PC-3 (cell line): ENCODE measurements around the gene TRMT61A. TPM values are rescaled to one million over a fixed set of nuclear protein-coding genes. Genes with fewer than 3 reads are reported as not detected.
"Not testable (repeated sequence)": the region's sequence is repeated elsewhere in the genome, so short reads cannot be mapped to it uniquely, and the experiment has no call there.

Experiments used
- ATAC-seq: fragments of 200-7000 bp; cut with Tn5 transposase; 2 replicates; pipeline ENCODE4 v1.9.1; 2020; ENCODE audit warnings: mild to moderate bottlenecking, moderate library complexity
- BruUV-seq: library from RNA; stranded (reverse); fragments of 400-500 nt; replicated peaks from 2 replicates; lab custom pipeline; 2021; lab: Mats Ljungman, UMichigan
- CTCF ChIA-PET: fragments of 300-600 bp; sonication (Branson Sonifier 250); formaldehyde crosslinking; loops from one replicate; lab custom pipeline; 2022; ENCODE audit warnings: antibody characterized with exemption; lab: Charles Lee
- POLR2A ChIA-PET: fragments of 300-600 bp; sonication (Branson Sonifier 250); formaldehyde crosslinking; loops from one replicate; lab custom pipeline; 2022; ENCODE audit warnings: antibody characterized with exemption; ENCODE audit not compliant: unreplicated experiment; lab: Charles Lee
- DNase-seq: peaks from one replicate; pipeline ENCODE4 v3.0.0-alpha.2; 2015
- H2AFZ ChIP-seq: fragments of 300-600 bp; sonication (generic); 2 replicates; pipeline ENCODE4 v1.6.0; 2016; ENCODE audit warnings: antibody characterized with exemption, low read length
- H3F3A ChIP-seq: fragments of 300-600 bp; sonication (generic); one replicate; pipeline ENCODE4 v1.6.0; 2017; ENCODE audit warnings: antibody characterized with exemption, low read length, control low read depth, mild to moderate bottlenecking; ENCODE audit not compliant: unreplicated experiment
- H3K27ac ChIP-seq: fragments of 300-600 bp; sonication (generic); 2 replicates; pipeline ENCODE4 v1.5.1; 2016; ENCODE audit warnings: mild to moderate bottlenecking, low read length
- H3K27me3 ChIP-seq: fragments of 300-600 bp; sonication (generic); 2 replicates; pipeline ENCODE4 v1.6.1; 2016; ENCODE audit warnings: low read length, mixed read lengths
- H3K36me3 ChIP-seq: fragments of 300-600 bp; sonication (generic); 2 replicates; pipeline ENCODE4 v1.6.1; 2016; ENCODE audit warnings: low read depth, mixed run types, low read length, mixed read lengths
- H3K4me1 ChIP-seq: fragments of 300-600 bp; sonication (generic); 2 replicates; pipeline ENCODE4 v1.5.1; 2016; ENCODE audit warnings: low read length; ENCODE audit not compliant: insufficient read depth
- H3K4me2 ChIP-seq: fragments of 300-600 bp; sonication (generic); 2 replicates; pipeline ENCODE4 v1.6.0; 2016; ENCODE audit warnings: low read length
- H3K4me3 ChIP-seq: fragments of 300-600 bp; sonication (generic); 2 replicates; pipeline ENCODE4 v1.5.1; 2016; ENCODE audit warnings: mild to moderate bottlenecking, low read length, mixed read lengths
- H3K79me2 ChIP-seq: fragments of 300-600 bp; sonication (generic); 2 replicates; pipeline ENCODE4 v1.6.1; 2017; ENCODE audit warnings: low read length, mixed read lengths
- H3K9ac ChIP-seq: fragments of 300-600 bp; sonication (generic); 2 replicates; pipeline ENCODE4 v1.6.0; 2016; ENCODE audit warnings: mild to moderate bottlenecking, low read length
- H3K9me2 ChIP-seq: fragments of 300-600 bp; sonication (generic); replicated peaks from 2 replicates; pipeline ENCODE4 v1.6.1; 2016; ENCODE audit warnings: mixed run types, low read length, mixed read lengths
- H3K9me3 ChIP-seq: fragments of 300-600 bp; sonication (generic); 2 replicates; pipeline ENCODE4 v1.6.1; 2016; ENCODE audit warnings: low read length, mixed read lengths
- H4K20me1 ChIP-seq: fragments of 300-600 bp; sonication (generic); 2 replicates; pipeline ENCODE4 v1.6.1; 2016; ENCODE audit warnings: low read length, mixed read lengths
- EZH2 ChIP-seq: fragments of 300-600 bp; sonication (generic); IDR thresholded peaks from one replicate; pipeline ENCODE4 v1.6.1; 2017; ENCODE audit warnings: antibody characterized with exemption, mild to moderate bottlenecking, low read length; ENCODE audit not compliant: unreplicated experiment
- EZH2phosphoT487 ChIP-seq: fragments of 300-600 bp; sonication (generic); IDR thresholded peaks from 2 replicates; pipeline ENCODE4 v1.6.1; 2018; ENCODE audit warnings: mild to moderate bottlenecking, antibody characterized with exemption, low read length, borderline replicate concordance
- intact Hi-C: fragments of 100-400 bp; cut with micrococcal nuclease; formaldehyde crosslinking; loops from 2 replicates; pipeline ENCODE4 v1.9.0; 2023
- total RNA-seq: library from RNA; depleted of rRNA; stranded (reverse); fragments of >200 nt; gene quantifications from 2 replicates; pipeline ENCODE4 v1.2.3, GENCODE V29; 2014
- TF ChIP-seq, protein P1 (sequence below): fragments of 300-600 bp; sonication (generic); conservative IDR thresholded peaks from 2 replicates; pipeline ENCODE4 v1.5.1; 2017; ENCODE audit warnings: antibody characterized with exemption, low read depth, mild to moderate bottlenecking, low read length

Gene TRMT61A
- total RNA-seq, 1 experiment from 2014 or later = 51.2 TPM

GRCh38 chr14:103523575-103523954 lies 5.4 kb upstream of the TRMT61A start:
- ChIA-PET POLR2A (no interaction called here), CTCF (no interaction called here)
- intact Hi-C loops = no loop called here
- Histone ChIP-seq H3K79me2 (peaks cover 9% of the 10 kb centered on the region), H4K20me1 (peaks cover 7% of the 10 kb centered on the region; the same call in 1 of the 2 replicates), H3K27me3 (no peaks in the 10 kb centered on the region), H3K9me2 (no peaks in the 10 kb centered on the region), H3K27ac (no peak overlapping the region), H3F3A (no peaks in the 10 kb centered on the region), H2AFZ (no peak overlapping the region), H3K36me3 (no peaks in the 10 kb centered on the region), H3K9ac (no peak overlapping the region), H3K4me3 (no peak overlapping the region), H3K4me2 (no peak overlapping the region), H3K9me3 (no peaks in the 10 kb centered on the region), H3K4me1 (peaks cover 16% of the 10 kb centered on the region)
- DNase-seq = no peak
- no peak for ATAC-seq
- TF ChIP-seq, protein P1, sequence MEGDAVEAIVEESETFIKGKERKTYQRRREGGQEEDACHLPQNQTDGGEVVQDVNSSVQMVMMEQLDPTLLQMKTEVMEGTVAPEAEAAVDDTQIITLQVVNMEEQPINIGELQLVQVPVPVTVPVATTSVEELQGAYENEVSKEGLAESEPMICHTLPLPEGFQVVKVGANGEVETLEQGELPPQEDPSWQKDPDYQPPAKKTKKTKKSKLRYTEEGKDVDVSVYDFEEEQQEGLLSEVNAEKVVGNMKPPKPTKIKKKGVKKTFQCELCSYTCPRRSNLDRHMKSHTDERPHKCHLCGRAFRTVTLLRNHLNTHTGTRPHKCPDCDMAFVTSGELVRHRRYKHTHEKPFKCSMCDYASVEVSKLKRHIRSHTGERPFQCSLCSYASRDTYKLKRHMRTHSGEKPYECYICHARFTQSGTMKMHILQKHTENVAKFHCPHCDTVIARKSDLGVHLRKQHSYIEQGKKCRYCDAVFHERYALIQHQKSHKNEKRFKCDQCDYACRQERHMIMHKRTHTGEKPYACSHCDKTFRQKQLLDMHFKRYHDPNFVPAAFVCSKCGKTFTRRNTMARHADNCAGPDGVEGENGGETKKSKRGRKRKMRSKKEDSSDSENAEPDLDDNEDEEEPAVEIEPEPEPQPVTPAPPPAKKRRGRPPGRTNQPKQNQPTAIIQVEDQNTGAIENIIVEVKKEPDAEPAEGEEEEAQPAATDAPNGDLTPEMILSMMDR = no peak
- TF ChIP-seq EZH2phosphoT487 (no peak), EZH2 (no peak)
- TSS peak; percentile 26 for BruUV-seq

DNA sequence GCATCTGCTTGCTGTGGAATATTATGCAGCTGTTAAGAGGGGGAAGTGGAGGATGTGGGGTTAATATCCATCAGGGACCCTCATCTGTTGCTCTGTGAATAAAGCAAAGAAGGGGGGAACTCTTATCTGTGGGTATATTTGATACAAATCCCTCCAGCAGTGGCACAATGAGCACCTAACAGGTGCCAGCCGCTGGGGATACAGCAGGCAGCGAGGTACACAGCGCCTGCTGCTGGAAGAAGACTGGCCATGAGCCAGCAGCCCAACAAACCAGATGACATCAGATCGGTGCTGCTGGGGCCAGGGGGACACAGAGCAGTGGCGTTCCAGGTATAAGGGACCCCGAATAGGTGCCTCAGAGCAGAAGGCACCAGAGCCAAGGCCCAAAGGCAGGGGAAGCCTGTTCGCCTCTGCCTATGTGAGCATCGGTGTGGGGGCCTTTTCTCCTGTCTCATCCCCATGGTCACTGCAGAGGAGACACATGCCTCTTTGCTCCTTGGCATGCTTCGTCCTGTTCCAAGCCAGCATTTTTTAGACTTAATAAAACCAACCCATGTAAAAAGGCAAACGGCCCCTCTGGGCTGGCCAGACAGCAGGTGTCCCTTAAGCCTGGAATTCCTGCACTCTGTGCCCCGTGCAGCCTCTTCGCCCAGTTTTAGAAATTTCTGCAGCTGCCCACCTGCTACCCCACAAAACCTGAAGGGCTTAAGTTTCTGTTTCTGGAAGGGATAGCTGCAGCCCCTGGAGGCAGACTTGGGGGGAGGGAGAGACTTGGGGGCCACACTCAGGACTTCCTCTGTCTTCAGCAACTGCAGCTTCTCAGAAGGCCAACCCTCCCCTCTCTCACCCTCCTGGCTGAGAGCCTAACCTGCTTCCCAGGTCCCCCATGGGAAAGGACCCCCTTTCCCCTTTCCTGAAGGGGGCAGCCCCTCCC lies 4.7 kb upstream of the TRMT61A start:
- no peak for DNase-seq
- H3K9me3 ChIP-seq = no peaks in the 10 kb centered on the region
- no peak overlapping the region for H3K4me3 ChIP-seq
- H3K36me3 ChIP-seq = no peaks in the 10 kb centered on the region
- CTCF ChIA-PET = no interaction called here
- TF ChIP-seq, protein P1 = 0 out of 2 replicates have a peak, but pooled peaks have one; percentile 14
- no peak for TF ChIP-seq EZH2
- H3K79me2 ChIP-seq = peaks cover 13% of the 10 kb centered on the region
- H3K27ac ChIP-seq = no peak overlapping the region
- H3K9me2 ChIP-seq = no peaks in the 10 kb centered on the region
- H3K4me1 ChIP-seq = peaks cover 18% of the 10 kb centered on the region
- intact Hi-C loops = no loop called here
- no peak for ATAC-seq
- POLR2A ChIA-PET = no interaction called here
- BruUV-seq = no TSS peak
- H3K27me3 ChIP-seq = no peaks in the 10 kb centered on the region
- H3K9ac ChIP-seq = no peak overlapping the region
- peaks cover 7% of the 10 kb centered on the region; the same call in 1 of the 2 replicates for H4K20me1 ChIP-seq
- H3F3A ChIP-seq = no peaks in the 10 kb centered on the region
- H3K4me2 ChIP-seq = no peak overlapping the region
- no peak overlapping the region for H2AFZ ChIP-seq

DNA sequence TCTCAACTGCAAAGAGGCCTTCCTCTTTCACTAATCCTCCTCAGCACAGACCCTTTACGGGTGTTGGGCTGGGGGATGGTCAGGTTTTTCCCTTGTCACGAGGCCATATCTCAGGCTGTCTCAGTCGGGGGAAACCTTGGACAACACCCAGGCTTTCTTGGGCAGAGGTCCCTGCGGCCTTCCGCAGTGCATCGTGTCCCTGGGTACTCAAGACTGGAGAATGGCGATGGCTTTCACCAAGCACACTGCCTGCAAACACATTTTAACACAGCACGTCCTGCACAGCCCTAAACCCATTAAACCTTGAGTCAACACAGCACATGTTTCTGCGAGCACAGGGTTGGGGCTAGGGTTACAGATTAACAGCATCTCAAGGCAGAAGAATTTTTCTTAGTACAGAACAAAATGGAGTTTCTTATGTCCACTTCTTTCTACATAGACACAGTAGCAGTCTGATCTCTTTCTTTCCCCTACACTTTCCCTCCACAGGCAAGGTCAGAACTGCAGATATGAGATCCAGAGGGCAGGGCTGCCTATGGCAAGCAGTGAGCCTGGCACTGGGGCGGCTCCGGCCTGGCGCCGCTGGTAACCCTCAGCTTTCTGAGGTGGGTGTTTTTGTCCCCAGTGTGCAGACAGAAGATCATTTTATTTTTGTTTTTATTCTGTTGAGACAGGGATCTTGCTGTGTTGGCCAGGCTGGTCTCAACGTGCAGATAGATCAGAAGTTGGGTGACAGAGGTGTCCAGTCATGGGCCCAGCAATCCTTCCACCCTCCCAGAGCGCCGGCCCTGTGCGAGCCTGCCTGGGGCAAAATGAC lies 3.4 kb upstream of the TRMT61A start:
- H3K27me3 ChIP-seq, DNase-seq, H3K36me3 ChIP-seq, H3K9ac ChIP-seq, BruUV-seq, H3K4me2 ChIP-seq, H3K9me2 ChIP-seq, H4K20me1 ChIP-seq, H3K4me3 ChIP-seq, H2AFZ ChIP-seq, CTCF ChIA-PET, H3F3A ChIP-seq, ATAC-seq, POLR2A ChIA-PET, H3K27ac ChIP-seq, intact Hi-C loops, H3K9me3 ChIP-seq: not testable (repeated sequence)
- peaks cover 27% of the 10 kb centered on the region for H3K79me2 ChIP-seq
- H3K4me1 ChIP-seq = peaks cover 22% of the 10 kb centered on the region
